Right kidney (tissue), 1 donor: ENCODE results near the gene CCT4.
"Not testable (repeated sequence)": the region's sequence is repeated elsewhere in the genome, so short reads cannot be mapped to it uniquely, and the experiment has no call there.

ENCODE experiments used
- DNase-seq: peaks from one replicate; pipeline ENCODE4 v3.0.0-alpha.2; 2016

The CCT4 gene

GRCh38 chr2:61882850-61883249 lies 5.6 kb downstream of the CCT4 start:
- no peak for DNase-seq

- DNase-seq = not testable (repeated sequence)
Measured at GRCh38 chr2:61879351-61879750, 9.1 kb downstream of the CCT4 start.

- DNase-seq = no peak
Measured at GRCh38 chr2:61878761-61879160, 9.7 kb downstream of the CCT4 start.

GRCh38 chr2:61877571-61878245 lies 10.7 kb downstream of the CCT4 start:
- DNase-seq = no peak

- DNase-seq = no peak
Measured at GRCh38 chr2:61876400-61876799, 12.1 kb downstream of the CCT4 start.

GRCh38 chr2:61866482-61867089 lies 21.9 kb downstream of the CCT4 start:
- not testable (repeated sequence) for DNase-seq

- no peak for DNase-seq
Measured at GRCh38 chr2:61862085-61862484, 26.4 kb downstream of the CCT4 start.

GRCh38 chr2:61857224-61857623 lies 31.2 kb downstream of the CCT4 start:
- no peak for DNase-seq

GRCh38 chr2:61855318-61855613 lies 33.2 kb downstream of the CCT4 start:
- no peak for DNase-seq

- DNase-seq = peak; percentile 92
Measured at GRCh38 chr2:61854564-61855317, 33.7 kb downstream of the CCT4 start.

GRCh38 chr2:61853847-61854563 lies 34.5 kb downstream of the CCT4 start, which contains the start of gene FAM161A:
Gene FAM161A, minus strand, starts transcription at chr2:61854060. Its CDS starts 19 bp downstream, at chr2:61854041.
- peak; percentile 96 for DNase-seq

- DNase-seq = no peak
Measured at GRCh38 chr2:61853086-61853846, 35.2 kb downstream of the CCT4 start.

GRCh38 chr2:61851270-61851669 lies 37.2 kb downstream of the CCT4 start:
- not testable (repeated sequence) for DNase-seq

- DNase-seq = no peak
Measured at GRCh38 chr2:61845320-61845719, 43.1 kb downstream of the CCT4 start.

- no peak for DNase-seq
Measured at GRCh38 chr2:61841286-61841685, 47.2 kb downstream of the CCT4 start.

- no peak for DNase-seq
Measured at GRCh38 chr2:61834893-61835292, 53.6 kb downstream of the CCT4 start.

GRCh38 chr2:61833971-61834370 lies 54.5 kb downstream of the CCT4 start:
- no peak for DNase-seq

GRCh38 chr2:61832183-61832841 lies 56.1 kb downstream of the CCT4 start:
- no peak for DNase-seq

GRCh38 chr2:61822255-61822654 lies 66.2 kb downstream of the CCT4 start:
- DNase-seq = no peak
